ENCODE results near the gene TAS1R2.

GRCh38 chr1:18798946-18799345 lies 60.5 kb downstream of the TAS1R2 start:
- TF ChIP-seq, protein P1, sequence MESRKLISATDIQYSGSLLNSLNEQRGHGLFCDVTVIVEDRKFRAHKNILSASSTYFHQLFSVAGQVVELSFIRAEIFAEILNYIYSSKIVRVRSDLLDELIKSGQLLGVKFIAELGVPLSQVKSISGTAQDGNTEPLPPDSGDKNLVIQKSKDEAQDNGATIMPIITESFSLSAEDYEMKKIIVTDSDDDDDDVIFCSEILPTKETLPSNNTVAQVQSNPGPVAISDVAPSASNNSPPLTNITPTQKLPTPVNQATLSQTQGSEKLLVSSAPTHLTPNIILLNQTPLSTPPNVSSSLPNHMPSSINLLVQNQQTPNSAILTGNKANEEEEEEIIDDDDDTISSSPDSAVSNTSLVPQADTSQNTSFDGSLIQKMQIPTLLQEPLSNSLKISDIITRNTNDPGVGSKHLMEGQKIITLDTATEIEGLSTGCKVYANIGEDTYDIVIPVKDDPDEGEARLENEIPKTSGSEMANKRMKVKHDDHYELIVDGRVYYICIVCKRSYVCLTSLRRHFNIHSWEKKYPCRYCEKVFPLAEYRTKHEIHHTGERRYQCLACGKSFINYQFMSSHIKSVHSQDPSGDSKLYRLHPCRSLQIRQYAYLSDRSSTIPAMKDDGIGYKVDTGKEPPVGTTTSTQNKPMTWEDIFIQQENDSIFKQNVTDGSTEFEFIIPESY (CRISPR knock-in tag; IDR thresholded peaks at IDR 0.05), result no peak
- TF ChIP-seq EP300 (IDR thresholded peaks at IDR 0.05; ENCODE audit: low read depth in 2 of 2, low read length in 2 of 2) (no peak), EP300 (CRISPR knock-in tag; IDR thresholded peaks at IDR 0.05; ENCODE audit: borderline replicate concordance) (no peak)

Data from HepG2 (cell line).